Mesothelial cell of epicardium (in vitro differentiated cells): ENCODE results near the gene CHRNB1. TPM values are rescaled to one million over a fixed set of nuclear protein-coding genes. Genes with fewer than 3 reads are reported as not detected.

Experiments used
- DNase-seq, 2 experiments: peaks; one replicate each; pipeline ENCODE4 v3.0.0; 2021; ENCODE audit warnings: low spot score in 2 of 2; ENCODE audit not compliant: unreplicated experiment in 2 of 2
- H3K27ac Mint-ChIP-seq: 2 replicates; pipeline ENCODE4 v1.8.0; 2021; ENCODE audit warnings: mixed read lengths
- H3K27me3 Mint-ChIP-seq: 2 replicates; pipeline ENCODE4 v1.8.0; 2021; ENCODE audit warnings: low read depth, mixed read lengths
- H3K36me3 Mint-ChIP-seq: 2 replicates; pipeline ENCODE4 v1.8.0; 2021; ENCODE audit warnings: mixed read lengths
- H3K4me1 Mint-ChIP-seq: 2 replicates; pipeline ENCODE4 v1.8.0; 2021; ENCODE audit warnings: mixed read lengths
- H3K4me3 Mint-ChIP-seq: 2 replicates; pipeline ENCODE4 v1.8.0; 2021; ENCODE audit warnings: mild to moderate bottlenecking, moderate library complexity, mixed read lengths
- H3K9me3 Mint-ChIP-seq: 2 replicates; pipeline ENCODE4 v1.8.0; 2021; ENCODE audit warnings: mixed read lengths
- CTCF ChIP-seq: fragments of 200-600 bp; sonication (generic); IDR thresholded peaks from one replicate; pipeline ENCODE4 v1.5.0; 2021; ENCODE audit warnings: antibody characterized with exemption; ENCODE audit not compliant: unreplicated experiment
- total RNA-seq: library from RNA; stranded (reverse); gene quantifications from 3 replicates; pipeline ENCODE4 v1.2.1, GENCODE V29; 2021

Gene CHRNB1
- total RNA-seq, 1 donor from 2014 or later: 17.7 TPM

- H3K4me3 Mint-ChIP-seq: peak overlapping the region; percentile 87
Measured at GRCh38 chr17:7475764-7476422, 31.0 kb downstream of the CHRNB1 start.

GRCh38 chr17:7476494-7476893 is 31.6 kb downstream of the CHRNB1 start:
- no peak for TF ChIP-seq CTCF
- Mint-ChIP-seq H3K27ac (peak overlapping the region; percentile 98), H3K4me3 (peak overlapping the region; percentile 87), H3K27me3 (no peaks in the 10 kb centered on the region), H3K9me3 (no peaks in the 10 kb centered on the region), H3K4me1 (peaks cover 43% of the 10 kb centered on the region), H3K36me3 (no peaks in the 10 kb centered on the region)
- no peak for DNase-seq

More at GRCh38 chr17:7475764-7476422, 31.0 kb downstream of the CHRNB1 start:
- Mint-ChIP-seq H3K27me3 (no peaks in the 10 kb centered on the region), H3K4me1 (peaks cover 40% of the 10 kb centered on the region), H3K36me3 (no peaks in the 10 kb centered on the region), H3K9me3 (no peaks in the 10 kb centered on the region), H3K27ac (peak overlapping the region; percentile 98)
- TF ChIP-seq CTCF: no peak
- DNase-seq: no peak

GRCh38 chr17:7476951-7477350 is 32.1 kb downstream of the CHRNB1 start:
- H3K4me1 Mint-ChIP-seq: peaks cover 47% of the 10 kb centered on the region
- H3K27me3 Mint-ChIP-seq: no peaks in the 10 kb centered on the region
- peak overlapping the region; percentile 87 for H3K4me3 Mint-ChIP-seq
- TF ChIP-seq CTCF: no peak
- DNase-seq: no peak
- H3K36me3 Mint-ChIP-seq: no peaks in the 10 kb centered on the region
- no peaks in the 10 kb centered on the region for H3K9me3 Mint-ChIP-seq
- H3K27ac Mint-ChIP-seq: peak overlapping the region; percentile 98

GRCh38 chr17:7477392-7478275 is 32.8 kb downstream of the CHRNB1 start:
- TF ChIP-seq CTCF: no peak
- no peaks in the 10 kb centered on the region for H3K36me3 Mint-ChIP-seq
- H3K9me3 Mint-ChIP-seq: no peaks in the 10 kb centered on the region
- DNase-seq: peak; percentile 47 to 74
- no peaks in the 10 kb centered on the region for H3K27me3 Mint-ChIP-seq
- H3K4me3 Mint-ChIP-seq: peak overlapping the region; percentile 87
- H3K4me1 Mint-ChIP-seq: peaks cover 53% of the 10 kb centered on the region
- peak overlapping the region; percentile 98 for H3K27ac Mint-ChIP-seq

- peak in 1 of 2 experiments; percentile 60 for DNase-seq
- no peak for TF ChIP-seq CTCF
- Mint-ChIP-seq H3K4me3 (peak overlapping the region; percentile 87), H3K27me3 (no peaks in the 10 kb centered on the region), H3K27ac (peak overlapping the region; percentile 98), H3K4me1 (peaks cover 62% of the 10 kb centered on the region), H3K9me3 (no peaks in the 10 kb centered on the region), H3K36me3 (no peaks in the 10 kb centered on the region)
Measured at GRCh38 chr17:7478276-7479212, 33.7 kb downstream of the CHRNB1 start.
